HepG2 (cell line): ENCODE data around the gene CABLES2. TPM values are rescaled to one million over a fixed set of nuclear protein-coding genes. Genes with fewer than 3 reads are reported as not detected.
A peak's percentile ranks its signal among the peaks of the same experiment; 100 is the strongest.

Source experiments
- NFKBIZ ChIP-seq: IDR thresholded peaks from 2 replicates; pipeline ENCODE4 v1.6.1; 2018; ENCODE audit warnings: missing genetic modification reagents, missing compliant biosample characterization
- PITX1 ChIP-seq: sonication (generic); formaldehyde crosslinking; IDR thresholded peaks from 2 replicates; pipeline ENCODE4 v1.5.1; 2020; ENCODE audit warnings: mild to moderate bottlenecking, missing genetic modification reagents
- PPARG ChIP-seq: conservative IDR thresholded peaks from 2 replicates; pipeline ENCODE4 v1.6.1; 2016; ENCODE audit warnings: missing biosample characterization, missing genetic modification reagents
- RXRB ChIP-seq: IDR thresholded peaks from 2 replicates; pipeline ENCODE4 v1.6.1; 2016; ENCODE audit warnings: borderline replicate concordance, missing genetic modification reagents, missing compliant biosample characterization
- SALL1 ChIP-seq: sonication (generic); formaldehyde crosslinking; IDR thresholded peaks from 2 replicates; pipeline ENCODE4 v1.8.0; 2022; ENCODE audit warnings: mild to moderate bottlenecking, missing genetic modification reagents
- SMARCE1 ChIP-seq: fragments of 450-650 bp; IDR thresholded peaks from 2 replicates; pipeline ENCODE4 v1.6.1; 2017; ENCODE audit warnings: borderline replicate concordance
- YEATS2 ChIP-seq: sonication (generic); formaldehyde crosslinking; IDR thresholded peaks from 2 replicates; pipeline ENCODE4 v1.4.0; 2020; ENCODE audit warnings: missing genetic modification reagents, borderline replicate concordance
- ZFP36L1 ChIP-seq: sonication (generic); formaldehyde crosslinking; IDR thresholded peaks from 2 replicates; pipeline ENCODE4 v1.8.0; 2022; ENCODE audit warnings: mild to moderate bottlenecking, missing genetic modification reagents, moderate library complexity
- ZFP36L2 ChIP-seq: sonication (generic); formaldehyde crosslinking; IDR thresholded peaks from 2 replicates; pipeline ENCODE4 v1.4.0; 2020; ENCODE audit warnings: missing genetic modification reagents
- ZNF260 ChIP-seq: sonication (generic); formaldehyde crosslinking; IDR thresholded peaks from 2 replicates; pipeline ENCODE4 v1.4.0; 2020; ENCODE audit warnings: missing genetic modification reagents, low read depth, mild to moderate bottlenecking, borderline replicate concordance
- ZNF34 ChIP-seq: sonication (generic); formaldehyde crosslinking; IDR thresholded peaks from 2 replicates; pipeline ENCODE4 v1.4.0; 2020; ENCODE audit warnings: mild to moderate bottlenecking, missing genetic modification reagents, borderline replicate concordance
- ZNF510 ChIP-seq: sonication (generic); formaldehyde crosslinking; IDR thresholded peaks from 2 replicates; pipeline ENCODE4 v1.4.0; 2020; ENCODE audit warnings: low read depth, mild to moderate bottlenecking, missing genetic modification reagents
- ZNF577 ChIP-seq: sonication (generic); formaldehyde crosslinking; IDR thresholded peaks from 2 replicates; pipeline ENCODE4 v1.4.0; 2020; ENCODE audit warnings: mild to moderate bottlenecking, low read depth, missing genetic modification reagents, borderline replicate concordance
- ZNF605 ChIP-seq: sonication (generic); formaldehyde crosslinking; IDR thresholded peaks from 2 replicates; pipeline ENCODE4 v1.8.0; 2022; ENCODE audit warnings: mild to moderate bottlenecking, missing genetic modification reagents
- ZNF790 ChIP-seq: sonication (generic); formaldehyde crosslinking; IDR thresholded peaks from 2 replicates; pipeline ENCODE4 v1.8.0; 2022; ENCODE audit warnings: missing genetic modification reagents, mild to moderate bottlenecking, borderline replicate concordance
- ZSCAN25 ChIP-seq: sonication (generic); formaldehyde crosslinking; IDR thresholded peaks from 2 replicates; pipeline ENCODE4 v1.8.0; 2022; ENCODE audit warnings: mild to moderate bottlenecking, missing genetic modification reagents
- polyA plus RNA-seq, 8 experiments: library from polyadenylated mRNA; depleted of rRNA in 3 of 8; stranded (reverse) in 7 of 8; unstranded in 1 of 8; fragments of >200 nt; fragmentation: Illumina TruSeq in 4 of 8; extraction: Trizol in 4 of 8; gene quantifications; 2 replicates each; pipeline versions ENCODE4 v1.2.1 to v1.2.3, GENCODE V29; 2011 to 2016; ENCODE audit warnings: low read depth in 4 of 8, missing spikeins in 1 of 8, mixed read lengths in 1 of 8; ENCODE audit not compliant: insufficient read depth in 1 of 8
- total RNA-seq, 5 experiments: library from RNA; depleted of rRNA; stranded (reverse); fragments of >200 nt; fragmentation: Illumina TruSeq; extraction: Trizol; gene quantifications; 2 replicates each; pipeline ENCODE4 v1.2.3, GENCODE V29; 2016; ENCODE audit warnings: low read depth in 1 of 5
- TF ChIP-seq, protein P1 (sequence below): sonication (generic); formaldehyde crosslinking; IDR thresholded peaks from one replicate; pipeline ENCODE4 v1.5.1; 2020; ENCODE audit warnings: mild to moderate bottlenecking, missing genetic modification reagents; ENCODE audit errors: not compliant biosample characterization
- TF ChIP-seq, protein P2 (sequence below): sonication (generic); formaldehyde crosslinking; IDR thresholded peaks from 2 replicates; pipeline ENCODE4 v1.5.0; 2020; ENCODE audit warnings: missing genetic modification reagents
- TF ChIP-seq, protein P3 (sequence below): sonication (generic); formaldehyde crosslinking; IDR thresholded peaks from 2 replicates; pipeline ENCODE4 v1.4.0; 2020; ENCODE audit warnings: missing genetic modification reagents

Gene CABLES2
- total and polyA plus RNA-seq, 2 of the 13 experiments (the other 11 are each of a cell fraction or from before 2014, with no cell fraction given), result 5.2 to 9.7 TPM

DNA sequence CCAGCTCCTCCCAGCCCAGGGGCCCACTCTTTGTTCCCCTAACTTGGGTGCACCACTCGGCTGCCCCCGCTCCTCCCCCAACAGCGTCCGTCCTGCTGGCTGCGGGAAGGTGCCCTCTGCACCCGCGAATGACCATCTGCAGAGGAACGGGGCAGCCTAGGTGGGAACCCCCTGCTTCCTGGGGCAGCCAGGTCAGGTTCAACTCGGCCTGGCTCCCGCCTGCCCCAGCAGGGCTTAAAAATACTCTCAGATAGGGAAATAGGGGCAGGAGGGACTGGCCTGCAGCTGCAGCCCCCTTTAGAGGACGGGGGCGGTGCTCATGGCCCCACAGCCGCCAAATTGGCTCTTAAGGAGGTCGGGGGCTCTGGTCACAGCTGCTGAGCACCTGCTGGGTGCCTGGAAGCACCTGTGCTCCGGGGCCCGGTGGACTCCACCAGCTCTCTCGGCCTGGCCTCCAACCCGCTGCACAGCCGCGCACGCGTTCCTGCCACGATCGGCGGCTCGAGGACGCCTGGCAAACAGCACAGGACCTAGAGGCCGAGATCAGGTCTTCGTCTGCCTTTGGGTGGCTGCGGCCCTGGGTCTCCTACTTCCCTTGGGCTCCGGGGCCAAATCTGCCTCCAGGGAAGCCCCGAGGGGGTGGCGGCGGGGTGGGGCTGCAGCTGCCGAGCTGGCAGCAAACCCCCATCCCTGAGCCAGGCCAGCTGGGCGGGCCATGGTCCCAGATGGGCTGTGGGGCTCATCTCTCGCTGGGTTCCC is 39.3 kb downstream of the CABLES2 start (continued):
- TF ChIP-seq ZNF605 (peak; percentile 17; the same call in 1 of the 2 replicates), RXRB (0 out of 2 replicates have a peak, but pooled peaks have one; percentile 45), ZNF510 (peak; percentile 98; the same call in 1 of the 2 replicates), SALL1 (peak; percentile 78), PITX1 (CRISPR knock-in tag) (peak; percentile 62; the same call in 1 of the 2 replicates), ZFP36L2 (CRISPR knock-in tag) (no peak), ZFP36L1 (CRISPR knock-in tag) (peak; percentile 26; the same call in 1 of the 2 replicates), NFKBIZ (CRISPR knock-in tag) (no peak; the same call in 1 of the 2 replicates), ZNF577 (CRISPR knock-in tag) (peak; percentile 57; the same call in 1 of the 2 replicates), SMARCE1 (no peak), ZNF260 (CRISPR knock-in tag) (no peak), ZSCAN25 (CRISPR knock-in tag) (peak; percentile 37; the same call in 1 of the 2 replicates), ZNF790 (0 out of 2 replicates have a peak, but pooled peaks have one; percentile 22), YEATS2 (CRISPR knock-in tag) (peak; percentile 57; the same call in 1 of the 2 replicates), PPARG (CRISPR knock-in tag) (peak; percentile 10; the same call in 1 of the 2 replicates), ZNF34 (peak; percentile 47; the same call in 1 of the 2 replicates)
- TF ChIP-seq, protein P1, sequence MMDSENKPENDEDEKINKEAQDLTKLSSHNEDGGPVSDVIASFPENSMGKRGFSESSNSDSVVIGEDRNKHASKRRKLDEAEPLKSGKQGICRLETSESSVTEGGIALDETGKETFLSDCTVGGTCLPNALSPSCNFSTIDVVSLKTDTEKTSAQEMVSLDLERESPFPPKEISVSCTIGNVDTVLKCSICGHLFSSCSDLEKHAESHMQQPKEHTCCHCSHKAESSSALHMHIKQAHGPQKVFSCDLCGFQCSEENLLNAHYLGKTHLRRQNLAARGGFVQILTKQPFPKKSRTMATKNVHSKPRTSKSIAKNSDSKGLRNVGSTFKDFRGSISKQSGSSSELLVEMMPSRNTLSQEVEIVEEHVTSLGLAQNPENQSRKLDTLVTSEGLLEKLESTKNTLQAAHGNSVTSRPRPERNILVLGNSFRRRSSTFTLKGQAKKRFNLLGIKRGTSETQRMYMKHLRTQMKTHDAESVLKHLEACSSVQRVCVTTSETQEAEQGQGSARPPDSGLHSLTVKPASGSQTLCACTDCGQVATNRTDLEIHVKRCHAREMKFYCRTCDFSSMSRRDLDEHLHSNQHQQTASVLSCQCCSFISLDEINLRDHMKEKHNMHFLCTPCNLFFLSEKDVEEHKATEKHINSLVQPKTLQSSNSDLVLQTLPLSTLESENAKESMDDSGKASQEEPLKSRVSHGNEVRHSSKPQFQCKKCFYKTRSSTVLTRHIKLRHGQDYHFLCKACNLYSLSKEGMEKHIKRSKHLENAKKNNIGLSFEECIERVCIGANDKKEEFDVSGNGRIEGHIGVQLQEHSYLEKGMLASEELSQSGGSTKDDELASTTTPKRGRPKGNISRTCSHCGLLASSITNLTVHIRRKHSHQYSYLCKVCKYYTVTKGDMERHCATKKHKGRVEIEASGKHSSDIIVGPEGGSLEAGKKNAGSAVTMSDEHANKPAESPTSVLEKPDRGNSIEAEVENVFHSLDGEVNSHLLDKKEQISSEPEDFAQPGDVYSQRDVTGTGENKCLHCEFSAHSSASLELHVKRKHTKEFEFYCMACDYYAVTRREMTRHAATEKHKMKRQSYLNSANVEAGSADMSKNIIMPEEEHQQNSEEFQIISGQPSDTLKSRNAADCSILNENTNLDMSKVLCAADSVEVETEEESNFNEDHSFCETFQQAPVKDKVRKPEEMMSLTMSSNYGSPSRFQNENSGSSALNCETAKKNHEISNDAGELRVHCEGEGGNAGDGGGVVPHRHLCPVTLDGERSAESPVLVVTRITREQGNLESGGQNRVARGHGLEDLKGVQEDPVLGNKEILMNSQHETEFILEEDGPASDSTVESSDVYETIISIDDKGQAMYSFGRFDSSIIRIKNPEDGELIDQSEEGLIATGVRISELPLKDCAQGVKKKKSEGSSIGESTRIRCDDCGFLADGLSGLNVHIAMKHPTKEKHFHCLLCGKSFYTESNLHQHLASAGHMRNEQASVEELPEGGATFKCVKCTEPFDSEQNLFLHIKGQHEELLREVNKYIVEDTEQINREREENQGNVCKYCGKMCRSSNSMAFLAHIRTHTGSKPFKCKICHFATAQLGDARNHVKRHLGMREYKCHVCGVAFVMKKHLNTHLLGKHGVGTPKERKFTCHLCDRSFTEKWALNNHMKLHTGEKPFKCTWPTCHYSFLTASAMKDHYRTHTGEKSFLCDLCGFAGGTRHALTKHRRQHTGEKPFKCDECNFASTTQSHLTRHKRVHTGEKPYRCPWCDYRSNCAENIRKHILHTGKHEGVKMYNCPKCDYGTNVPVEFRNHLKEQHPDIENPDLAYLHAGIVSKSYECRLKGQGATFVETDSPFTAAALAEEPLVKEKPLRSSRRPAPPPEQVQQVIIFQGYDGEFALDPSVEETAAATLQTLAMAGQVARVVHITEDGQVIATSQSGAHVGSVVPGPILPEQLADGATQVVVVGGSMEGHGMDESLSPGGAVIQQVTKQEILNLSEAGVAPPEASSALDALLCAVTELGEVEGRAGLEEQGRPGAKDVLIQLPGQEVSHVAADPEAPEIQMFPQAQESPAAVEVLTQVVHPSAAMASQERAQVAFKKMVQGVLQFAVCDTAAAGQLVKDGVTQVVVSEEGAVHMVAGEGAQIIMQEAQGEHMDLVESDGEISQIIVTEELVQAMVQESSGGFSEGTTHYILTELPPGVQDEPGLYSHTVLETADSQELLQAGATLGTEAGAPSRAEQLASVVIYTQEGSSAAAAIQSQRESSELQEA (CRISPR knock-in tag), result peak; percentile 70
- TF ChIP-seq, protein P2, sequence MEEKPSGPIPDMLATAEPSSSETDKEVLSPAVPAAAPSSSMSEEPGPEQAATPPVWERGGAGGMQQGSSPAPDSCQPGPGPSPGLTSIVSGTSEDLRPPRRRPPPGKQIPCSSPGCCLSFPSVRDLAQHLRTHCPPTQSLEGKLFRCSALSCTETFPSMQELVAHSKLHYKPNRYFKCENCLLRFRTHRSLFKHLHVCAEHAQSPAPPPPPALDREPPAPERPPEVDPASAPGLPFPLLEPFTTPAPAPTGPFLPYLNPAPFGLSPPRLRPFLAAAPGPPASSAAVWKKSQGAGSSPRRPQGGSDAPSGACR (CRISPR knock-in tag), result peak; percentile 21; the same call in 1 of the 2 replicates
- TF ChIP-seq, protein P3, sequence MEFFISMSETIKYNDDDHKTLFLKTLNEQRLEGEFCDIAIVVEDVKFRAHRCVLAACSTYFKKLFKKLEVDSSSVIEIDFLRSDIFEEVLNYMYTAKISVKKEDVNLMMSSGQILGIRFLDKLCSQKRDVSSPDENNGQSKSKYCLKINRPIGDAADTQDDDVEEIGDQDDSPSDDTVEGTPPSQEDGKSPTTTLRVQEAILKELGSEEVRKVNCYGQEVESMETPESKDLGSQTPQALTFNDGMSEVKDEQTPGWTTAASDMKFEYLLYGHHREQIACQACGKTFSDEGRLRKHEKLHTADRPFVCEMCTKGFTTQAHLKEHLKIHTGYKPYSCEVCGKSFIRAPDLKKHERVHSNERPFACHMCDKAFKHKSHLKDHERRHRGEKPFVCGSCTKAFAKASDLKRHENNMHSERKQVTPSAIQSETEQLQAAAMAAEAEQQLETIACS (CRISPR knock-in tag), result no peak
